Caki2 (cell line): ENCODE measurements around the gene CD2AP. TPM values are rescaled to one million over a fixed set of nuclear protein-coding genes. Genes with fewer than 3 reads are reported as not detected.
"Not testable (repeated sequence)": the region's sequence is repeated elsewhere in the genome, so short reads cannot be mapped to it uniquely, and the experiment has no call there.

Experiments used
- DNase-seq: peaks from one replicate; pipeline ENCODE4 v3.0.0-alpha.2; 2015; ENCODE audit warnings: low read depth
- in situ Hi-C: cut with HindIII; loops from 2 replicates; pipeline ENCODE4 v1.10.0; 2016; ENCODE audit warnings: low sequenced_read_pairs, low pct_unique_long_range_greater_than_20kb, mixed read lengths
- total RNA-seq: library from RNA; depleted of rRNA; stranded (reverse); fragments of >200 nt; shearing (Covaris generic); gene quantifications from 2 replicates; pipeline ENCODE4 v1.2.3, GENCODE V29; 2014; ENCODE audit warnings: low replicate concordance

The CD2AP gene
- total RNA-seq, 1 experiment from 2014 or later, result 53.2 TPM

DNA sequence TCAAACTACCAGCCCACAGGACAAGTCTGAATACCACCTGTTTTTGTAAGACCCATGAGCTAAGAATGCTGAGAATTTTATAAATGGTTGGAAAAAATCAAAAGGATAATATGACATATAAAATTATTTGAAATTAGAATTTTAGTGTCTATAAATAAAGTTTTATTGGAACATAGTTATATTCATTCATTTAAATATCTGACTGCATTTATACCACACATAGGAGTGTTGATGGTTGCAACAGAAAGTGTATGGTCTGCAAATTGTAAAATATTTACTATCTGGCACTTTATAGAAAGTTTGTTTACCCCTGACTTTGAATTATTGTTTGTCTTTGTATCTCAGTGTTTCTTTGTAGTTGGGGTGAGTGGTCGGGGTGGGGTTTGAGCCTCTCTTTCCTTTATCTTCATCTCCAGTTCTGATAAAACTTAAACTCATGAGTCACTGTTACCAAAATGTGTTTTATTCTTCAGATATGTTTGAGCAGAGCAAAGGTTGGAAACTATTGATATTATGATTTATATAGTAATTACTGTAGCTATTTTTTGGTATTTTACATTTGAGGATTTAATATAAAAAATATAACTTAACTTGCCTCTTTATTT lies 55.5 kb downstream of the CD2AP start:
- DNase-seq, result no peak
- in situ Hi-C loops, result no loop called here

DNA sequence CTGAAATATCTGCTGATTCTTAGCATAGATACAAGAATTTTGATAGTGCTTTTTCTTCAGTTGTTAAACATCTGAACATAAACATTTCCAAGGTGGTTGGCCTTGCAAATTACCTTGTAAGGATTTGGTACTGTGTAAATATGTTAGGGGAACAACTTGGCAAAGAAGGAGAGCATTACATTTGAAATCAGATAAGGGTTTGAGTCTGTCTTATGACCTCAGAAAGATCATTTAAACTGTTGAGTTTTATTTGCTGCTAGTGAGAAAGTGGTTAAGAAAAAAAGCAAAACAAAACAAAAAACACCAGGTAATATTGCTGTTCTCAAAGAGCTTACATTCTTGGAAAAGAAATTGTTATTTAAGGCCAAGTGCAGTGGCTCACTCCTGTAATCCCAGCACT lies 56.5 kb downstream of the CD2AP start:
- in situ Hi-C loops, result no loop called here
- DNase-seq, result no peak

DNA sequence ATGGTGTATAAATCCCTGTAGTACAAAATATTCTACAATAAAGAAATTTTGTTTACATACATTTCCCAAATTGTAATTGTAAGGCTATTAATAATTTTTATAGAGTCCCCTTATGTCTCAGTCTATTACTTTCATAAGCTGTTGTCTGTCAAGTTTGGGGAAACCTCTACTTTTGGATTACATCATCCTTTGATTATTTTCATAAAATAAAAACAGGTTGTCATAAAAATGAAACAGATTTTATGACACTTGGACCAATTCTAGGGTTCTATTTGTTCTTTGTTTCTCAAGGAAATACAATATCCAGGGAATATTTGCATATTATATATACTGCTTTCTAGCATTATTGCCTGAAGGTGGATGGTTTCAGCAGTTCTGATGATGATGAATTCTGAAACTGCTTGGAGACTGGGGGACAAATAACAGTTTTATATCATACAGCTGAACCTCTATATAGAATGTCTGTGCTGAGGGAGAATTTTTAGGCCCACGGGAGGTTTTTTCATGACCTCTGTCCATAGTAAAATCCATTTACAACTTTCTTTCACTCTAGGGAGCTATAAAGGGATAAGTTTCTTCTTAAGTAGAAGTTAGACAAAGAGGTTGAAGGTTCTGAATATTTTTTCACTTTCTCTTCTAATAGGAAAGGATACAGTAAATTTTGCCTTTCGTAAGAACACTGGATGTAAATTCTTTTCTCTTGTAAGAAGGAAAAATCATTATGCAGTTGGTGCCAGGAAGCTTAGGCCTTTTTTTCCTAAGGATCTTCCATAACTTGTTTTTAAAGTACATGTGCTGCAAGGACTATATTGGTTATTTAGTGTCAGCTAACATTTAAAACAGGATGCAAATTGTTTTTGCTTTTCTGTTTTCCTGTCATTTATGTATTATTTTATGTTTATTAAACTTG lies 58.0 kb downstream of the CD2AP start:
- DNase-seq, result no peak

DNA sequence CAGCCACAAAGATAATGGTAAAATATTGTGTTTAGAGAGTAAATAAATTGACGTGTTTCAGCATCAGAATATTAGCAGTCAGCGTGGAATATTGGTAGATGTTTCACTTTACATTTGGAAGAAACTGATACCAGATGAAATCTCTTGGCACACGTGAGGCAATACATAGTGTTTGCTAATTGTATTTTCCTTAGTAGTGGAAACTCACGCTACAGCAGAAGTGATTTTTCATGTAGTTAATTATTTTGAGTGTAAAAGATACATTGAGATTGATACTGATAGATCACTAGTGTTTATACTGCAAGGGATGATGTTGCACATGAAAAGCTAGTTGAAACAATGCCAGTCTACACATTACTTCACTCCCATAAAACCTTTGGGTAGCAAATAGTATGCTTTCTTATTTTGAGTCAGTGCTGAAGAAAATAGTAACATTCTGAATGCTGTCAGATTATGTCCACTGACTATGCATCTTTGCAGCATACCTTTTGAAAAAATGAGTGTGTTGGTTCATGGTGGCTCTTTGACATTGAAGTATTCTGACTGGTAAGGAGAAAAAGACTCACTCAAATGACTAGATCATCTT lies 59.3 kb downstream of the CD2AP start:
- DNase-seq, result no peak
- in situ Hi-C loops, result no loop called here

More for the DNA sequence above, 58.0 kb downstream of the CD2AP start:
- in situ Hi-C loops, result no loop called here

DNA sequence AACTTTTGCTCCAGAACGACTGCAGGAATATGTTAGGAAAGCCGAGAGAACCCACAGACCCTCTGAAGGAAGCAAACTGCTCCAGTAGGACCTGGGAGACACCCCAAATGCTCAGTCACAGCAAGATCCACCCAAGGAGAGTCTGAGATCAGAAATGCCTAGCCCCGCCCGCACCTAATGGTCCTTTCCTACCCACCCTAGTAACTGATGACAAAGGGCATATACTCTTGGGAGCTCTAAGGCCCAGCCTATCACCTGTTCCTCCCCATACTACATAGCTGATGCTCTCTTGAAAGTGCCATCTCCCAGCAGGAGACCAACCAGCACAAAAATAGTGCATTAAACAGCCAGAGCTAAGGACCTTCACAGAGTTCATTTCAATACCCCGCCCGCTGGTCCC lies 67.6 kb downstream of the CD2AP start:
- no peak for DNase-seq
- in situ Hi-C loops, result no loop called here

DNA sequence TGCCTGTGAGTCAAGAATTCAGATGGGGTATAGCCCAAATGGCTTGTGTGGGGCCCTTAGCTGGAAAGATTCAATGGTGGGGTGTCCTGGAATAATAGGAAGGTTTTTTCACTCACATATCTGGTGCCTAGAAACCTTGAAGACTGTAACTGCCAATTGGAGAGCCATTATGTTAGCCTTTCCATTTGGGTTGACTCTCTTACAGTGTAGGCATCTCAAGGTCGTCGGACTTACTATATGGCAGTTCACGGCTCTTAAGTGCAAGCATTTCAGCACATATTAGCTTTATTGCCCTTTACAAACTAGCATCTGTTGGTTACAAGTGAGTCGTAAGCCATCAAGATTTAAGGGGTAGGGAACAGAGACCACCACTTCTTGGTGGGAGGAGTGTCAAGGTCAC lies 74.1 kb downstream of the CD2AP start:
- in situ Hi-C loops, result no loop called here
- no peak for DNase-seq

DNA sequence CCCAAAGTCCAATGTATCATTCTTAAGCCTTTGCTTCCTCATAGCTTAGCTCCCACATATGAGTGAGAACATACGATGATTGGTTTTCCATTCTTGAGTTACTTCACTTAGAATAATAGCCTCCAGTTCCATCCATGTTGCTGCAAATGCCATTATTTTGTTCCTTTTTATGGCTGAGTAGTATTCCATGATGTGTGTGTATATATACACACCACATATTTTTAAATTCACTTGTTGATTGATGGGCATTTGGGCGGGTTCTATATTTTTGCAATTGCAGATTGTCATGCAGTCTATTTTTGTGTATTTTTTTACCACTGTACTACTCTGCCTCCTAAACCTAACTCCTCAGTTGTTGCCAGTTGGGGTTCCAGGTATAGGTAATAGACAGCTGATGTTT lies 74.7 kb downstream of the CD2AP start:
- in situ Hi-C loops, result no loop called here

DNA sequence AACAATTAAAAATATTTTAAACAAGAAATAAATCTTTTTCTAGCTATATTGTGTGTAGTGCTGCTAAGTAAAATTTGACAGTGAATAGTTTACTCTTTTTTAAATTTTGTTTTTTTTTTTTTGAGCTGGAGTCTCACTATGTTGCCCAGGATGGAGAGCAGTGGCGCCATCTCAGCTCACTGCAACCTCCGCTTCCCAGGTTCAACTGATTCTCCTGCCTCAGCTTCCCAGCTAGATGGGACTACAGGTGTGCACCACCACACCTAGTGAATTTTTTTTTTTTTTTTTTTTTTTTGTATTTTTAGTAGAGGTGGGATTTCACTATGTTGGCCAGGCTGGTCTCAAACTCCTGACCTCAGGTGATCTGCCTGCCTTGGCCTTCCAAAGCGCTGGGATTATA lies 75.7 kb downstream of the CD2AP start:
- in situ Hi-C loops, DNase-seq: not testable (repeated sequence)

More for the DNA sequence above, 74.7 kb downstream of the CD2AP start:
- no peak for DNase-seq

DNA sequence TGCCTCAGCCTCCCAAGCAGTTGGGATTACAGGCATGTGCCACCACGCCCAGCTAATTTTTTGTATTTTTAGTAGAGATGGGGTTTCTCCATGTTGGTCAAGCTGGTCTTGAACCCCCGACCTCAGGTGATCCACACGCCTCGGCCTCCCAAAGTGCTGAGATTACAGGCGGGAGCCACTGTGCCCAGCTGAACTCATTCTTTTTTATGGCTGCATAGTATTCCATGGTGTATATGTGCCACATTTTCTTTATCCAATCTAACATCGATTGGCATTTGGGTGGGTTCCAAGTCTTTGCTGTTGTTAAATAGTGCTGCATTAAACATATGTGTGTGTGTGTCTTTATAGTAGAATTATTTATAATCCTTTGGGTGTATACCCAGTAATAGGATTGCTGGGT lies 78.9 kb downstream of the CD2AP start:
- DNase-seq, in situ Hi-C loops: not testable (repeated sequence)

DNA sequence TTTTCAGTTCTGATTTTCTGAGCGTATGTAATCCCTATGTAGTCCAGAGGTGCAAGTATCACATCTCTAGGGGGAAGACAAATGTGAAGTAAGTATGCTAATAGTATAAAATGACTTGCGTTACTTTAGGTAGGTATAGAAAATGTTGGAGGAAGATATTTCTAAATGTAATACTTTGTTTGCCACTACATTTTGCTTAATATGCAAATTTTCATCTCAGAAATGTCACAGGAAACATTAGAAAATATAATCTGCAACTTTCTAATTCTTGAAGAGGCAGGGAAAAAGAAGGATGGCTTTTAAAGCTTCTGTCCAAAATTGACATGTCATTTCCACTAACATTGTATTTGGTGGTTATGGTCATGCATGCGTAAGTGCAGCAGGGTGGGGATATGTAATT lies 85.6 kb downstream of the CD2AP start:
- DNase-seq, result no peak
- in situ Hi-C loops, result no loop called here

DNA sequence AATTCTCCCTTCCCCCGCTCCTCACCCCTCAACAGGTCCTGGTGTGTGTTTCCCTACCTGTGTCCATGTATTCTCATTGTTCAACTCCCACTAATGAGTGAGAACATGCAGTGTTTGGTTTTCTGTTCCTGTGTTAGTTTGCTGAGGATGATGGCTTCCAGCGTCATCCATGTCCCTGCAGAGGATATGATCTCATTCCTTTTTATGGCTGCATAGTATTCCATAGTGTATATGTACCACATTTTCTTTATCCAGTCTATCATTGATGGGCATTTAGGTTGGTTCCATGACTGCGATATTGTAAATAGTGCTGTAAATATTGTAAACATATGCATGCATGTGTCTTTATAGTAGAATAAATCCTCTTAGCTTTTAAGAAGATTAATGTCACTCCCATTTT lies 89.0 kb downstream of the CD2AP start:
- in situ Hi-C loops, DNase-seq: not testable (repeated sequence)

DNA sequence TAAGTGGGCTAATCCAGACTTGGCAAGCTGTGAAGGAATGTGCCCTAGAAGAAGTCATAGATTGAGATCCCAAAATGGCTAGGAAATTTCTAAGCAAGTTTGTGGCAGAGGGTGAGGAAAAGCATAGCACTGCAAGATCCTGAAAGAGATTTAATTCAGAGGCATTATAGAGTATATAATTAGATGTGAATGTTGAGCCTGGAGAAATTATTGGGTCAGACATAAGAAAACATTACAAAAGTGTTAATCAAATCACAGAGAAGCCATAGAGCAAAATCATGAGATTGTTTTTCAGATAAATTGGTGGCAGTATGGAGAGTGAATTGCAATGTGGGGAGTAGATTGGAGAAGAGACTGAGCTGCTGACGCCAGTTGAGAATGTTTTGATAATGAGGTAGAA lies 90.0 kb downstream of the CD2AP start:
- in situ Hi-C loops, result no loop called here
- no peak for DNase-seq

DNA sequence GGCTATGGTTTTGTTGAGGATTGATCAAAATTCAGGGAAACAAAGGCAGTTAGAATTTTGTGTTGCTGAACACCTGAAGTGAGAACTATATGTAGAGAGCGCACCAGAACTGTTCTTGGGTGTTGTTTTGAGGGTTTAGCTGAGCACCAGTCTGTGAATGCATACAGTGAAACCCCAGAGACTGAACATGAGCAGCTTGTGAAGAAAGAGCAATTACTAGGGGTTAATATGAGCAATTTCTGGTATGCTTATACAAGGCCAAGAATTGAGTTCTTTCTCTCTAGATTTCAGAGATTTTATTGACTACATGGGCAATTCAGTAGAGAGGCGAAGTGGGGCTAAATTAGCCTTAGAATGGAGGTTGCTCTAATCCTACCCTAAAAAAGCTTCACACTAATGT lies 93.9 kb downstream of the CD2AP start:
- in situ Hi-C loops, result no loop called here
- no peak for DNase-seq

DNA sequence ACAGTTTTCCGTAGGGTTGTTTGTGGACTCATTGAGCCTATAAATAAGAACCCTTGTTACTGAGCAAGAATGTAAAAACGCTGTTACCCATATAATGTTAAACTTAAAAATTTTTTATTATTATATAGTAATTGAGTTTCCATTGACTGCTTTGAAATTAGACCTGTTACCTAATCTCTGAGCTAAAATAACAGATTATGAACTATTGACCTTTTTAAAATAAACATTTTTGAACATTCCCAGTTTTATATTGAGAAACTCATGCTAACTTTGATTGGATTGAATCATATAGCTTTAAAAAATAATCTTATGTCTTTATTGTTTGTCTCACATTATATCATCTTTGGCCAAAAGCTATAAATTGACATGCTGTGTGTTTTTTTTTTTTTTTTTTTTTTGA lies 95.5 kb downstream of the CD2AP start:
- DNase-seq, result no peak
- in situ Hi-C loops, result no loop called here

DNA sequence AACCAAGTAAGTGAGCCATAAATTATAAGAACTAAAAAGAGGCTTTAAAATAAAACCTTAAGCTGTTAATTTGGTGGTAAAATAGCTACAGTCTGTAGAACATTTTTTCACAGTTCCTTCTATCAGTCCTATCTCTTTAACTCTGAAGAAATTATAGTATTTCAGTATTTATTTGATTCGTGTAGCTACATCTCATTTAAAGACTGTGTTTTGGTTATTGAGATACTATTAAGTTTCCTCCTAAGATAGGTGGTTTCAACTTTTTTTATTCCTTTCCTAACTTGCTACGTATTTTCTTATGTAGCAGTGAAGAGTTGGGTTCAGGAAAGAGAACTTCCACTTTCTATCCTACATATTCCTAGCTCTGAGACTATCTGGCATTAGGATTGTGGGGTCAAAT lies 97.2 kb downstream of the CD2AP start:
- in situ Hi-C loops, result no loop called here
- DNase-seq, result no peak

DNA sequence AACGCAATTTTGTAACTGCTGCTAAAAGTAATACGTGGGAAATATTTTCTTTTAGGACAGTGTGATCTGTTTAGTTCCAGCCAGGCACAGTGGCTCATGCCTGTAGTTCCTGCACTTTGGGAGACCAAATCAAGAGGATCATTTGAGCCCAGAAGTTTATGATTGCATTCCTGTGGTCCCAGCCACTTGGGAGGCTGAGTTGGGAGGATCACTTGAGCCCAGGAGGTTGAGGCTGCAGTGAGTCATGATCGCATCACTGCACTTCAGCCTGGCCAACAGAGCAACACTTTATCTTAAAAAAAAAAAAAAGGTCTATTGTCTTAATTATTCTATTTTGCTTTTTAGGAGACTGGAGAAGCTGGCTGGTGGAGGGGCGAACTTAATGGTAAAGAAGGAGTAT lies 101.5 kb downstream of the CD2AP start:
- DNase-seq, result no peak
- in situ Hi-C loops, result no loop called here

DNA sequence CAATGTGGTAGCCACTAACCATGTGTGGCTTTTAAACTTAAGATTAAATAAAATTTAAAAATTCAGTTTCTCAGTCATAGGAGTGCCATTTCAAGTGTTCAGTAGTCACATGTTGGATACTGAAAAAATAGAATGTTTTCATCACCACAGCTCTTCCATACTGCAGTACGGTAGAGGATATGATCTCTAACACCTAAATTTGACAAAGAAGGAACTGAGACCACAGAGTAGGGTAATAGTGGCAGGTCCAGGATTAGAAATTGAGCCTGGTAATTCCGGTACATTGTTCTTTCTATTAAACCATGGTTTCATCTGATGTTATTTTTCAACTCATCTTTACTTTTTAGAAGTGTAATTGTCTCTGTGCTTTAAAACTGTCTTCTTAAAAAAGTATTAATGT lies 104.0 kb downstream of the CD2AP start:
- in situ Hi-C loops, result no loop called here
- DNase-seq, result no peak

DNA sequence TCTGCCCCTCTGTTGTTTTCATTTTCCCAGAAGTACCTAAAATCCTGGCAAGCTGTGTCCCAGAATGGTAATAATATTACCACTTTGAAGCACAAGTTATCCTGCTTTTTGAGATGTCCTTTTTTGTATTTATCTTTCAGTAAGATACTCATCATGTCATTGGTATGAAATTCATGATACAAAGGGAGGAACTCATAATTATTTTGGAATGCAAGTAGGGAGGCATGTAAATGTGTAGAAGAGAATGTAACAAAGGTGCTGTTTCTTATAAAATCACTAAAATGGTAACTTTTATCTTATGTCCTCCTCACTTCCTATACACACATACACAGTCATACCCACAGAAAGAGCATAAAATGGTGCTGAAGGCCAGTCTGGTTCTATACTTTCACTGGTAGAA lies 109.9 kb downstream of the CD2AP start:
- DNase-seq, result no peak
- in situ Hi-C loops, result no loop called here

DNA sequence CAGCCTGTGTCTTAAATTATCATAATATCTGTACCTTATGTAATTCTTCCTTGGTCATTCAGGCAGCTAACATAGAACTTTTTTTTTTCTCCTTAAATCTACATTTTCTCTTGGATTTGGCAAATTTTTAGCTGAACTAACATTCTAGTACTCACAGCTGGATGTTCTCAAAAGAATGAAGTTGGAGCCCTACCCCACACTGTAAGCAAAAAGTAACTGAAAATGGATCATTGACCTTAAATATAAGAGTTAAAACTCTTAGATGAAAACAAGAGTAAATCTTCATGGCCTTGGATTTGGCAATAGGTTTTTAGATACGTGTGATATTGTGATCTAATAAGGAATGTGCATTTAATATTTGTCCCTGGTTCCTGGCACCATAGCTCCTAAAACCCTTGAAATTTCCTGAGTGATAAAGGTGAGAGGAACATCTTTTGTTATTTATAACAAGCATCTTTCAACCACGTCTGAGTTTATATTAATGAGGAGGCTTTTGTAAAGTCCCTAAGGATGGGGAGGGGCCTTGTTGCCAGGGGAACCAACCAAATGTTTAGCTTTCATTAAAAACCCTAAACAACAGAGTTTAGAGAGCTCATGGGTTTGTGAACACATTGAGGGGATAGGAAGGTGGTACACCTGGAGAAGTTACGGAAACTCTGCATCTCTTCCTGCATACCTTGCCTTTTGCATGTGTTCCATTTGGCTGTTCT lies 114.7 kb downstream of the CD2AP start:
- in situ Hi-C loops, result no loop called here
- no peak for DNase-seq
